SH-SY5Y (cell line): ENCODE measurements around the gene PCMTD2.

Source experiments
- GATA2 ChIP-seq: IDR thresholded peaks from 2 replicates; pipeline ENCODE4 v1.6.1; 2011; ENCODE audit warnings: mild to moderate bottlenecking, low read depth, low read length
- GATA3 ChIP-seq: IDR thresholded peaks from 2 replicates; pipeline ENCODE4 v1.6.1; 2011; ENCODE audit warnings: low read depth, mild to moderate bottlenecking, low read length, moderate library complexity

Gene PCMTD2

DNA sequence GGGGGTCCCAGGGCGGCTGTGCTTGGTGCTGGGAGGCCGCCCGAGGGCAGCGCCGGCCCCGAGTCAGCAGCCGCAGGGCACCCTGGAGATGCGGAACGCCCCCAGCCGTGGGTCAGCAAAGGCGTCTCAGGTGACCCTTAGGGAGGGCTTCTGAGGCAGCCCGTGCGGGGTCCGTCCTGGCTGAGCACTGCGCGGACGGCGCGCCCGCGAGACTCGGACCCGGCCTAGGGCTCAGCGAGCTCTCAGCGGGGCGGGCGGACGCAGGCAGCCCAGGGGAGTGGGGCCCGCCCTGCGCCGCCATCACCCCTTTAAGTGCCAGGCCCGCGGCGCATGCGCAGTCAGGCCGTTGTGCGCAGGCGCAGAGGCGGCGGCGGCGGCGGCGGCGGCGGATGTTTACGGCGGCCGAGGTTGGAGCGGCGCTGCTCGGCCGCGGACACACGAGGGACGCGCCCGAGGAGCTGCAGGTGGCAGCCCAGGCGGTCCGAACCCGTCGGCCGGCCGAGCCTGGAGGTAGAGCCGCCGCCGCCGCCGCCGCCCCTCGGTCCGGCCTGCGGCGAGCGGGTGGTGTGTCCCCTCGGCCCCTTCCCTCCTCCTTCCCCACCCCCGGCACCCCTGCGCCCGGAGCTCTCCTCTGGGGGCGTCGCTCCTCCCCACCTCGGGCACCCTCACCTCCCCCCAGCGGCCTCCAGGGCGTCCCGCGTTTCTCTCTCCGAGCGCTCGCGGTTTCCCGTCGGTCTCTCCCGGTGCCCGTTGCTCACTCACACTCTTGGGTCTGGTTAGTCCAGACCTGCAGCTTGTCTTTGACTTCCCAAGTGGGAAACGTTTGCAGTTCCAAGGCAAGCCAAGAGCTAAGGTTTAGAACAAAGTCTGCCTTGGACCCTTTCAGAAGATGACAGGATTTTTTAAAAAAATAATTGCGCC, at the start of gene PCMTD2:
PCMTD2 (plus strand) TSS at position 388 of the 921 bp plus-strand sequence. CDS start 4,218 bp downstream, outside the sequence.
- TF ChIP-seq GATA2 = no peak
- TF ChIP-seq GATA3 = no peak

DNA sequence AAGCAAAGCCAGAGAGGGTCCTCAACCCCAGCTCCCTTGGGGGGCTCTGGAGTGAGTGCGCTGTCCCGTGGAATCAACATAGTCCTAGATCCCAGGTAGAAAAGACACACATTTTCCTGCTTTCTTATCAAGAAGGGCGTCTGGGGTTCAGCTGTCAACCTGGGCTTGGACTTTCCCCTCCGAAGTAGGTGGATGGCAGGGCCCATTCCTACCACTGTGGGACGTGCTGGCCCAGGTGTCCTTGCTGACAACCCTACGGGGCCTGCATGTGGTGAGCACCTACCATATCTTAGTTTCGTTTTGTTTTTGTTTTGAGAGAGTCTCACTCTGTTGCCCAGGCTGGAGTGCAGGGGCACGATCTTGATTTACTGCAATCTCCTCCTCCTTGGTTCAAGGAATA, 48.9 kb upstream of the PCMTD2 start:
- TF ChIP-seq GATA3 (no peak), GATA2 (no peak)

DNA sequence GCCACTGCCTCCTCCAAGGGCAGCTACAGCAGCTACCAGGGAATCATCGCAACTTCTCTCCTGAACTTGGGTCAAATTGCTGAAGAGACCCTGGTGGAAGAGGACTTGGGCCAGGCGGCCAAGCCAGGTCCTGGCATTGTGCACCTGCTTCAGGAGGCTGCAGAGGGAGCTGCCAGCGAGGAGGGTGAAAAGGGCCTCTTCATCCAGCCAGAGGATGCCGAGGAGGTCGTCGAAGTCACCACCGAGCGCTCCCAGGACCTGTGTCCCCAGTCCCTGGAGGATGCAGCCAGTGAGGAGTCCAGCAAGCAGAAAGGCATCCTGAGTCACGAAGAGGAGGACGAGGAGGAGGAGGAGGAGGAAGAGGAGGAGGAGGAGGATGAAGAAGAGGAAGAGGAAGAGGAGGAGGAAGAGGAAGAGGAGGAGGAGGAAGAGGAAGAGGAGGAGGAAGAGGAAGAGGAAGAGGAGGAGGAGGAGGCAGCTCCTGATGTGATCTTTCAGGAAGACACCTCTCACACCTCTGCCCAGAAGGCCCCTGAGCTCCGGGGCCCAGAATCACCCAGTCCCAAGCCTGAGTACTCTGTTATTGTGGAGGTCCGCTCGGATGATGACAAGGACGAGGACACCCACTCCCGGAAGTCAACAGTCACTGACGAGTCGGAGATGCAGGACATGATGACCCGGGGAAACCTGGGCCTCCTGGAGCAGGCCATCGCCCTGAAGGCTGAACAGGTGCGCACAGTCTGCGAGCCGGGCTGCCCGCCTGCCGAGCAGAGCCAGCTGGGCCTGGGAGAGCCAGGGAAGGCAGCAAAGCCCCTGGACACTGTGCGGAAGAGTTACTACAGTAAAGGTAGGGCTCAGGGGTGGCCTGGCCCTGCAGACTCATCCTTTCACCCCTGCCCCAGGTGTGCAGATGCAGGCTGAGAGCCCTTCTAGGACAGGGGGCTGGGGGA, 47.6 kb upstream of the PCMTD2 start:
- TF ChIP-seq GATA3 (no peak), GATA2 (no peak)

DNA sequence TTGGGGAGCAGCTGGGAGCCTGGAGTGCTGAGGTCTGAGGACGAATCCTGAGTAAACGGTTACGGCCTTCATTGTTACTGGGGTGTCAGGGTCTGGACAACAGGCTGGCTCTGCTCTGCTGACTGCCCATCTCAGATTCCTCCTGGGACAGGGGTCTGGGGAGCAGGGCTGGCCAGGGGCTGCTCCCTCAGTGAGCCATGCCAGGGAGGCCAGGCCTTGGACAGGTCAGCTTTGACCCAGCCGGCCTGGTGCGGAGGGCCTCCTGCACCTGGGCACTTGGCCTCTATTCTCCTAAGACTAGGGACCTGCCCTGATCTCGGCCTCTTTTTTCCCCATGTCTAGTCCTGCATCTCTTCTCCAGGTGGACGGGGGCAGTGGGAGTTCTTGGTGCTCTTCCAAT, 46.4 kb upstream of the PCMTD2 start:
- TF ChIP-seq GATA3 (no peak), GATA2 (no peak)

DNA sequence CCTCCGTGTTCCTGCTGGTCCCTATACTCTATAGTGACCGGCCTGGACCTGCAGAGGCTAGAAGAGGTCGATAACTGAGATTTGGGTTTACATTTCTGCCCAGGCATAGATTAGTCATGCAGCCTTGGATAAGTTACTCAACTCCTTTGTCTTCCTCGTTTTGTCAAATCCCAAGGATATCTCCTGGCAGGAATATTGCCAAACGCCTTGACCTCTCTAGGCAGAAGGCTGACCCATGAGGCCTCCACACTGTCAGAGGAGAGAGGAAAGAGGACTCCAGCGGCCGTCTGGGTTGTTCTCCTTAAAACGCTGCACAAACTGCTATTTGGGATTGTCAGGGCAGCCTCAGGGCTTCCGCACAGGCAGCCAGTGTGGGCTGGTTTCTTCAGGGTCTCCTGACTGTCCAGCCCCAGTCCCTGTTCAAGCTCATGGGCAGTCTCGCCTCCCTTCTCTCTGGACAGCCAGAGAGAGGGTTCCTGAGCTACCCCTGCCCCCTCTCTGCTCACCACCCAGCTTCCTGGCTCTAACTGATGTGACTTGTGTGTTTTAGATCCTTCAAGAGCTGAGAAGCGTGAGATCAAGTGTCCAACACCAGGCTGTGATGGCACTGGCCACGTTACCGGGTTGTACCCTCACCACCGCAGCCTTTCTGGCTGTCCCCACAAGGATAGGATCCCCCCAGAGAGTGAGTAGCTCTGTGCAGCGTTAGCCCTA, 44.7 kb upstream of the PCMTD2 start:
- TF ChIP-seq GATA3 (no peak), GATA2 (no peak)

DNA sequence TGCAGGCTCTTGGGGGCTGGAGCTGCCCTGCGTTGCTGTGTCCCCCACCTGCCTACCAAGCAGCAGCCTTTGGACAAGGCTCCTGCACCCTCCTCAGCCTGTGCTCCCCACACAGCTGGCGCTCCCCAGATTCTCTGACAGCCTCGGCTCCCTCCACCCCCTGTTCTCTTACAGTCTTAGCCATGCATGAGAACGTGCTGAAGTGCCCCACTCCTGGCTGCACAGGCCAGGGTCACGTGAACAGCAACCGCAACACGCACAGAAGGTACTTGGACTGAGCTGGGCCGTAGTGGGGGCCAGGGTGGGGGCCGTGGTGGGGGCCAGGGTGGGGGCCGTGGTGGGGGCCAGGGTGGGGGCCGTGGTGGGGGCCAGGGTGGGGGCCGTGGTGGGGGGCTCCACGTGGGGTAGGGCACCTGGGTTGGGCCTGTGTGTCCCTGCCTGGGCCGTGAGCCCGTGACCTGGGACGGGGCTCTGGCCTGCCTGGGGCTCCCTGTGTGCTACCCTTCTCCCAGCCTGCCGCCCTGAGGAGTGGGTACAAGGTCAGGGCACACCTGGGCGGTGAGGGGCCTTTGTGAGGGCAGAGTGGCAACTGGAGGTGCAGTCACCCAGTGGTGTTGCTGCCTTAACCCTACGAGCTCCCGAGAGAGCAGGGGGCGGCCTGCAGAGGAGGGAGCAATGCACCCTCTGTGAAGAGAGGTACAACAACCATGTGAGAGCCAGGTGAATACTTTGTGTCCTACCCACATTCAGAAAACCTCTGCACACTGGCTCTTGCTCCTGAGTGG, 43.5 kb upstream of the PCMTD2 start:
- TF ChIP-seq GATA2 = no peak
- TF ChIP-seq GATA3 = no peak

DNA sequence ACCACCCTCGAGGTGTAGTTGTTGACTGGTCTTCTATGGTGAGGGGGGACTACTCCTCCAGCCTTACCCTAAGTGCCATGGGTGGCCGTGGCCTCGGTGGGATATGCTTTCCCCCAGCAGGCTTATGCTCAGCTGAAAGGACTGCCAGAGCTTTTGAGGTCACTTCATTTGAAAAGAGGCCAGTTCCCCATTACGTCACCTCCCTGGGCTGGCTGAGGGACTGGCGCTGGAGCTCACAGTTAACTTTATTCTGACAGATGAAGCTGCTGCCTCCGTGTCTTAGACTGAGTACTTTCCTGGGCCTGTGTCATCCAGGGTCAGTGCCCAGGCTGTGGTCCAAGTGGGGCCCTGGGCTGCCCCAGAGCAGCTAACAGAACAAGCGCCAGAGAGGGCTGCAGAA, 42.8 kb upstream of the PCMTD2 start:
- TF ChIP-seq GATA3 (no peak), GATA2 (no peak)

DNA sequence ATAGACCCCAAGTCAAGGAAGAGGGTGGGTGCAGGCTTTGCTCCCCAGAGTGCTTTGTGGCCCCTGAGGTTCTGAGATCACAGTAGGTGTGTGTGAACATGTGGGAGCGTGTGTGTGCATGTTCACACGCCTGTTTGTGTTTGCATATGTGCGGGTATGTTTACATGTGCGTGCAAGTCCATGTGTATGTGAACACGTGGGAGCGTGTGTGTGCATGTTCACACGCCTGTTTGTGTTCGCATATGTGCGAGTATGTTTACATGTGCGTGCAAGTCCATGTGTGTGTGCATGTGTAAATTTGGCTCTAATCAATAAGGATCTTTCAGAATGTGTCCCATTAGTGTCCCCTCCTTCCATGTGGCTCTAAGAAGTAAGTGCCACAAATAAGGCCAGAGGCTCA, 41.4 kb upstream of the PCMTD2 start:
- TF ChIP-seq GATA2 = no peak
- no peak for TF ChIP-seq GATA3

DNA sequence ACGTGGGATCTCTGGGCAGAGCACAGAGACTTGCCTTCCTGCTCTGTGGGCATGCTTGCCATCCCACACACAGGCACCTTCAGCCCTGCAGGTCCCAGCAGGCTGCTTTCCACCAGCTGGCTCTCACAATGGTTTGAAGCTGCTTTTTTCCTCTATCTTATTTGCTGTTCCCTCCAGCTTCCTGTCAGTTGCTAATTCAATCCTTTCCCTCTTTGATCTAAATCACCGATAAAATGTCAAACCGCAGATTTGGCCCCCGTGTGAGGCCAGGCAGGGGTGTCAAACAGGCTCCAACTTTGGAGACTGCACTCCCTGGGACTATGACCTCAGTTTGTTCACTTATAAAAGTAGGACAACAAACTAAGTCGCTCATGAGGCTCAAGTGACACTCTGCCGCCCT, 40.6 kb upstream of the PCMTD2 start:
- TF ChIP-seq GATA2 (peak; percentile 73), GATA3 (no peak)

DNA sequence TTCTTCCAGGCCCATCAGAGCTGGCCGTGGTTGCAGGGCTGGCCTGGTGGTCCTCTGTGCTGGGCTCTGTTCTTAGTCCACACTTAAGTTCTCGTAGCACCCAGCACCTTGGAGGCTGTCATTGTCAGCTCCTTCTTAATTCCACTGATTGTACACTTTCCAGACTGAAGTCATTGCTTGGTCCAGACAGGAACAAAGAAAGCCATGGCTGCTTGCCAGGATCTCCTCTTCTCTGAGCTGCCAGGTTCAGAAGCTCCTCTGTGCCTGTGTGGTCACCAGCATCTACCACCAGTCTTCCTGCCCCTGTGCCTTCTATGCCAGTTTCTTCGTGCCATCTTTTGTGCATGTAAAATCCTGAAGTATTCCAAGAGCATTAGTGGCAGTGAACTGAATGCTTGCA, 39.5 kb upstream of the PCMTD2 start:
- TF ChIP-seq GATA2 (no peak), GATA3 (no peak)

DNA sequence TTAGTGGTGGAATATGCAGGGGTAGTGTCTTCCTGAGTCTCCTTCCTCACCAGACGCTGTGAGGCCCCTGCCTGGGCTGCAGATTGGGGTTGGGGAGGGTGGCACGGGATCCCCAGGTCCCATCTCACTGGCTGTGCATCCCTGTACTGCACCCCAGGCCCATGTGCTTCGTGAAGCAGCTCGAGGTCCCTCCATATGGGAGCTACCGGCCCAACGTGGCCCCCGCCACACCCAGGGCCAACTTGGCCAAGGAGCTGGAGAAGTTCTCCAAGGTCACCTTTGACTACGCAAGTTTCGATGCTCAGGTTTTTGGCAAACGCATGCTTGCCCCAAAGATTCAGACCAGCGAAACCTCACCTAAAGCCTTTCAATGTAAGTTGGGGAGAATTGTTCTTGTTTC, 38.6 kb upstream of the PCMTD2 start:
- TF ChIP-seq GATA3 = no peak
- no peak for TF ChIP-seq GATA2

DNA sequence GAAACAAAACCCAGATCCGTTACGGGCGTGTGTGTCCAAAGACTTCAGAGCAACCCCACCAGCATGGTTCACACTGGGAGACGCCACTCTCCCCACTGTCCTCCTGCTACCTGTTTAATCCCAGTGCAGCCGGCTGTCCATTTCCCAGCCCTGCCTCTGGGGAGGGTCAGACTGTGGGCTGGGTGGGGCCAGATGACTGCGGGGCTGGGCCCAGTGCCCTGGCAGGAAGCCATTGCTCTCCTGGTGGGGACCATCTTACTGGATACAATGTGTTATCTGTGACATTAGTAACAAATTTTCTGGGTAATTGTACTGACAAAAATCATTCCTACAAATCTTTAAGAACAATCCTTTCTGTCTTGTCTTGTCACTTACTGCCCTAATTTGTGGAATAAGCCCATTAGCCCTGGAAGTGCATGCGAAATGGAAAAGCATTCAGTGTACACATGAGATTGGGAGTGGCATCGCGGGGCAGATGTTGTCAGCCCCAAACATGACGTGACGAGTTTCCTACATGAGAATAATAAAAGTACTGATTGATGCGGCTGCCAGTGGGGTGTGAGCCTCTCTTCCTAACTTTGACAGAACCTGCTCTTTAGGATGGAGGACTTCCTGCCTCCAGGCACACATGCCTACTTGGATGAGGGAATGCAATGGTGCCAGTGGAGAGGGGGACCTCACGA, 37.9 kb upstream of the PCMTD2 start:
- TF ChIP-seq GATA2 (no peak), GATA3 (no peak)

DNA sequence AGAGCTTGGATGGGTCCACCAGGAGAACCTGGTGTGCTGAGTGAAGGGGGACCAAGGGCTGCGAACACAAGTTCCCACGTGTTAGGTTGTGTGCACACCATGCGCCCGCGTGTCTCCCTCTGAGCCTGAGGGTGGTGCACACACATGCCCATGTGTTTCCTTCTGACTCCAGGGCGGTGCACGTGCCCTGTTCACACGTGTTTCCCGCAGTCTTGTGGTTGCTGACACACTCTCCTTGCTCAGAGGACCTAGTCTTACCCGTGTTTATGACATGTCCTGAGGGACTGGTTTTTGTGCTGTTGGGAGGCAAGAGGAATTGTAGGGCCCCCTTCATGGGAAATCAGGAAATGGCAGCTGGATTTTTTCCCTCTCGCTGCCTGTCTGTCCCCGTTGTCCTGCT, 36.3 kb upstream of the PCMTD2 start:
- TF ChIP-seq GATA3 (no peak), GATA2 (no peak)

DNA sequence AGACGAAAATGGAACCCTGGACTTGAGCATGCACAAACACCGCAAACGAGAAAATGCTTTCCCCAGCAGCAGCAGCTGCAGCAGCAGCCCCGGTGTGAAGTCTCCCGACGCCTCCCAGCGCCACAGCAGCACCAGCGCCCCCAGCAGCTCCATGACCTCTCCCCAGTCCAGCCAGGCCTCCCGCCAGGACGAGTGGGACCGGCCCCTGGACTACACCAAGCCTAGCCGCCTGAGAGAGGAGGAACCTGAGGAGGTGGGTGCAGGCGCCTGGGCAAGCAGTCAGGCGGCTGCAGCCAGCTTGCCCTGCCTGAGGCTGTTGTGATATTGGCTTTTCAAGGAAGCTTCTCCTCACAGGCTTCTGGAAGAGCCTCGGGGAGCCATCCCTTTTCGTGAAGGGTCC, 35.8 kb upstream of the PCMTD2 start:
- TF ChIP-seq GATA3 (no peak), GATA2 (no peak)
